ENCODE results near the gene IFT22. TPM values are rescaled to one million over a fixed set of nuclear protein-coding genes. Genes with fewer than 3 reads are reported as not detected.

Gene IFT22
- total and polyA plus RNA-seq, 9 donors = 21.8 to 61.3 (median 27.8) TPM

DNA sequence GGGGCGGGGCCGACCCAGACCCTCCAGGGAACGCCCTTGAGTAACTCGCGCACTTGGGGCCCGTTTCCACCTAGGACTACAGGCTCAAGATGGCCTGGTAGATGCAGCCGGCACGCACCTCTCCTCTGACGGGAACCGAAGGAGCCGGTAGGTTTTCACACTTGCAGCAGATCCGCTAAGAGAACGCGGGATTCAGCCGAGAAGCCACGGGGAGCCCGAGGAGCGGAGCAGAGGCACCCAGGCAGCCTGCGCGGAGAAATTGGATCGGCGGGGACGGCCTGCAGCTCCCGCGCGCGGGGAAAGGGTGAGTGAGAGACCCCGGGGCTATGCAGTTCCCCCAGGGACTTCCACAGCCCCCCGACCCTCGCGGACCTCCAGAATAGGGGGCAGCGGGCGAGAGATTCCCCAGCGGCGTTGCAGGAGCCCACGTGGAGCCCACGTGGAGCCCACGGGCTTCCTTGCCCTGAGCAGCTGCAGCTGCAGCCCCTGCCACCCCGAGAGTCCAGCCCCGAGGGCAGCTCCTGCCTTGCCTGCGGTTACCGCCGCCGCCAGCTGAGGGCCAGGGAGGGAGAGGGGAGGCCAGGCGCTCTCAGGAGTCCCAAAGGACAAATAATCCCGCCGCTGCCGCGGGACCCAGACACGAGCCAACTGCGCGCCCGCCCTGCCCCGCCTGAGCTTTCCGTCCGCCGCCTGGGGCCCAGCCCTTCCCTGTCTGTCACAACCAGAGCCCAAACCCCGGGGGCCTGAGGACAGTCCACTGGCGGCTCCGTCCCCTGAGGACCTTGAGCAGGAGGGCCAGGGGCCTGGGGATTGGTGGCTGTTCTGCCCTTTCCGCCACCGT is 13.1 kb downstream of the IFT22 start:
- Histone ChIP-seq H3K4me3 (peak overlapping the region; percentile 38), H3K27me3 (peaks cover under 1% of the 10 kb centered on the region), H3K27ac (no peak overlapping the region), H3K9me3 (peaks cover 0 to 13% of the 10 kb centered on the region in 2 donors), H3K4me1 (ENCODE audit: insufficient read depth) (peaks cover 3% of the 10 kb centered on the region), H3K36me3 (no peaks in the 10 kb centered on the region)
- DNase-seq = peak in 4 of 5 donors; percentile 33 to 60 (median 44)
- 6% methylated on average over 48 to 61 of the region's 62 CpGs for WGBS, 3 donors
- intact Hi-C loops (cut with DNase I) = no loop called here
- TF ChIP-seq, protein P1, sequence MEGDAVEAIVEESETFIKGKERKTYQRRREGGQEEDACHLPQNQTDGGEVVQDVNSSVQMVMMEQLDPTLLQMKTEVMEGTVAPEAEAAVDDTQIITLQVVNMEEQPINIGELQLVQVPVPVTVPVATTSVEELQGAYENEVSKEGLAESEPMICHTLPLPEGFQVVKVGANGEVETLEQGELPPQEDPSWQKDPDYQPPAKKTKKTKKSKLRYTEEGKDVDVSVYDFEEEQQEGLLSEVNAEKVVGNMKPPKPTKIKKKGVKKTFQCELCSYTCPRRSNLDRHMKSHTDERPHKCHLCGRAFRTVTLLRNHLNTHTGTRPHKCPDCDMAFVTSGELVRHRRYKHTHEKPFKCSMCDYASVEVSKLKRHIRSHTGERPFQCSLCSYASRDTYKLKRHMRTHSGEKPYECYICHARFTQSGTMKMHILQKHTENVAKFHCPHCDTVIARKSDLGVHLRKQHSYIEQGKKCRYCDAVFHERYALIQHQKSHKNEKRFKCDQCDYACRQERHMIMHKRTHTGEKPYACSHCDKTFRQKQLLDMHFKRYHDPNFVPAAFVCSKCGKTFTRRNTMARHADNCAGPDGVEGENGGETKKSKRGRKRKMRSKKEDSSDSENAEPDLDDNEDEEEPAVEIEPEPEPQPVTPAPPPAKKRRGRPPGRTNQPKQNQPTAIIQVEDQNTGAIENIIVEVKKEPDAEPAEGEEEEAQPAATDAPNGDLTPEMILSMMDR (IDR thresholded peaks at IDR 0.05) = no peak
- no peak for TF ChIP-seq POLR2A (IDR thresholded peaks at IDR 0.05)
- no peak for TF ChIP-seq EP300 (IDR thresholded peaks at IDR 0.05)

DNA sequence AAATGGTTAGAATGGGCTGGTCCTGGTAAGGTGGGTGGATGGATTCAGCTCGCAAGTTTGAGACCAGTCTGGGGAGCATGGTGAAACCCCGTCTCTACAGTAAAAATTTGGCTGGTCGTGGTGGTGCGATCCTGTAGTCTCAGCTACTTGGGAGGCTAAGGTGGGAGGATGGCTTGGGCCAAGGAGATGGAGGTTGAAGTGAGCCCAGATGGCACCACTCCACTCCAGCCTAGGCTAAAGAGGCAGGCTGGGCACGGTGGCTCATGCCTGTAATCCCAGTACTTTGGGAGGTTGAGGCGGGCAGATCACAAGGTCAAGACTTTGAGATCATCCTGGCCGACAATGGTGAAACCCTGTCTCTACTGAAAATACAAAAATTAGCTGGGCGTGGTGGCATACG is 15.3 kb downstream of the IFT22 start:
- intact Hi-C loops (cut with DNase I) = no loop called here
- TF ChIP-seq, protein P1 (IDR thresholded peaks at IDR 0.05) = no peak
- TF ChIP-seq EP300 (IDR thresholded peaks at IDR 0.05) = no peak
- TF ChIP-seq POLR2A (IDR thresholded peaks at IDR 0.05) = no peak
- 93 to 94% (median 94%) methylated on average over 9 of the region's 9 CpGs for WGBS, 3 donors
- Histone ChIP-seq H3K4me3 (no peak overlapping the region), H3K36me3 (no peaks in the 10 kb centered on the region), H3K27me3 (peaks cover 5% of the 10 kb centered on the region), H3K4me1 (ENCODE audit: insufficient read depth) (peaks cover 3% of the 10 kb centered on the region), H3K27ac (no peak overlapping the region), H3K9me3 (peaks cover 0 to 34% of the 10 kb centered on the region in 2 donors)
- DNase-seq = no peak

DNA sequence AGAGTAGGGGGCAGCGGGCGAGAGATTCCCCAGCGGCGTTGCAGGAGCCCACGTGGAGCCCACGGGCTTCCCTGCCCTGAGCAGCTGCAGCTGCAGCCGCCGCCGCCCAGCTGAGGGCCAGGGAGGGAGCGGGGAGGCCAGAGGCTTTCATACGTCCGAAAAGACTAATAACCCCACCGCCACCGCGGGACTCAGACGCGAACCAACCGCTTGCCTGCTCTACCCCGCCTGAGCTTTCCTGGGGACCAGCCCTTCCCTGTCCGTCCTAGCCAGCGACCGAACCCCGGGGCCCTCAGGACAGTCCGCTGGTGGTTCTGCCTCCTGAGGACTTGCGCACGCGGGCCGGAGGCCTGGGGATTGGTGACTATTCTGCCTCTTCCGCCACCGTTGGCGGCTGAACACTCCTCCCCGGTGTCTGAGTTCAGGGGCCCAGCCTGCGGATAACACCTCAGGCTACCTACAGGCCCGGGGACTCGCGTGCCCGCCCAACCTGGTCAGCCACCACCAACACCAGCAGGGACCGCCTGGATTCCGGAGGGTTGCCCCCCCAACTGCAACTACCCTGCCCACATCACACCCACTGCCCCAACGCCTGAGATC is 18.4 kb downstream of the IFT22 start:
- no peak overlapping the region for H3K4me3 ChIP-seq

DNA sequence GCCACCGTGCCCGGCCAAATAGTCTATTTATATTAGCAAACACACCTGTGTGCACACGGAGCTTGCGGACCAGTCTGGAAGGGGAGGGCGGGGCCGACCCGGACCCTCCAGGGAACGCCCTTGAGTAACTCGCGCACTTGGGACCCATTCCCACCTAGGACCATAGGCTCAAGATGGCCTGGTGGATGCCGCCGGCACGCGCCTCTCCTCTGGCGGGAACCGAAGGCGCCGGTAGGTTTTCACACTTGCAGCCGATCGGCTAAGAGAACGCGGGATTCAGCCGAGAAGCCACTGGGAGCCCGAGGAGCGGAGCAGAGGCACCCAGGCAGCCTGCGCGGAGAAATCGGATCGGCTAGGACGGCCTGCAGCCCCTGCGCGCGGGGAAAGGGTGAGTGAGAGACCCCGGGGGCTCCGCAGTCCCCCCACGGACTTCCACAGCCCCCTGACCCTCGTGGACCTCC is 18.9 kb downstream of the IFT22 start:
- H3K4me1 ChIP-seq (ENCODE audit: insufficient read depth) = no peaks in the 10 kb centered on the region
- H3K27me3 ChIP-seq = peaks cover 5% of the 10 kb centered on the region
- WGBS, 3 donors = 3 to 11% (median 6%) methylated on average over 19 to 37 of the region's 37 CpGs
- peaks cover 0 to 46% of the 10 kb centered on the region in 2 donors for H3K9me3 ChIP-seq
- intact Hi-C loops (cut with DNase I) = no loop called here
- H3K4me3 ChIP-seq = no peak overlapping the region
- no peak for DNase-seq
- no peaks in the 10 kb centered on the region for H3K36me3 ChIP-seq
- TF ChIP-seq, protein P1 (IDR thresholded peaks at IDR 0.05) = no peak
- no peak for TF ChIP-seq EP300 (IDR thresholded peaks at IDR 0.05)
- no peak for TF ChIP-seq POLR2A (IDR thresholded peaks at IDR 0.05)
- no peak overlapping the region for H3K27ac ChIP-seq

More for the DNA sequence above, 18.4 kb downstream of the IFT22 start:
- Histone ChIP-seq H3K4me1 (ENCODE audit: insufficient read depth) (peaks cover 2% of the 10 kb centered on the region), H3K9me3 (peaks cover 0 to 46% of the 10 kb centered on the region in 2 donors), H3K27me3 (peaks cover 5% of the 10 kb centered on the region), H3K27ac (no peak overlapping the region), H3K36me3 (no peaks in the 10 kb centered on the region)
- intact Hi-C loops (cut with DNase I) = no loop called here
- 6 to 14% (median 10%) methylated on average over 29 to 40 of the region's 40 CpGs for WGBS, 3 donors
- no peak for DNase-seq
- TF ChIP-seq POLR2A (IDR thresholded peaks at IDR 0.05) = no peak
- TF ChIP-seq, protein P1 (IDR thresholded peaks at IDR 0.05) = no peak
- TF ChIP-seq EP300 (IDR thresholded peaks at IDR 0.05) = no peak
